Activated CD4-positive, CD25-positive, alpha-beta regulatory T cell (primary cell): Measurements from ENCODE around the gene AHI1.
"Not testable (repeated sequence)": the region's sequence is repeated elsewhere in the genome, so short reads cannot be mapped to it uniquely, and the experiment has no call there.

Experiments used
- DNase-seq, 4 experiments: peaks; one replicate each; lab custom pipeline; 2025; lab: John Stamatoyannopoulos, UW

The AHI1 gene

DNA sequence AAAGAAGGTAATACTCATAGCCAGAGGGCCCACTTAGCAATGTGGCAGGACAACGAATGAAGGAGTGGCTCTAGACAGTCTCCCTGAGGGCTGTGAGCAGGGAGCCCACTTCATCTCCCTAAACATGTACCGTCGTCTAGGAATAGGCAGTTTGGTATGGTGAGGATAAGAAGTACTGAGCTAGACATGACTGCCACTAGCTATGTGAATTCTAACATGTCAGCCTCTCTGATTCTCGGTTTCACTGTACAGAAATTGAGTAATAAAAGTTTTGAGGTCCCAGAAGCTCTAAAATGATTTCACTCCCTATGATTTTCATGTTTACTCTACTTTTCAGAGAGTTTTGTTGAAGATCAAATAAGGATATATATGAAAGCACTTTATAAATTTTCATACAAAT lies 107.1 kb downstream of the AHI1 start:
- DNase-seq: no peak

DNA sequence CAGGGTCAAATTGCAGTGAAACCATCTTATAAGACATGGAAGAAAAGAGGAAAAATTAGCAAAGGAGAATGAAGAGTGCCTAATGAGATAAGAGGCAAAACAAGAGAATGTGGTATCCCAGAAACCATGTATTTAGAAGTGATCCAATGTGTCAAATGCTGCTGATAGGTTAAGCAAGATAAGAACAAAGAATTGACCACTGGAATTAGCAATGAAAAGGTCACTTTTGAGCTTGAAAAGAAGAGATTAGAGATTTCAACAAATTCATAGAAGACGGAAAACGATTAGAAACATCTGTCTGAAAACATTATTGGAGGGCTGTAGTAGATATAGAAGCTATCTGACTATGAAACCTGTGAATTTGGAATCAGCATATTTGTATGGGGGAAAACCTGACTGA lies 112.2 kb downstream of the AHI1 start:
- no peak for DNase-seq

DNA sequence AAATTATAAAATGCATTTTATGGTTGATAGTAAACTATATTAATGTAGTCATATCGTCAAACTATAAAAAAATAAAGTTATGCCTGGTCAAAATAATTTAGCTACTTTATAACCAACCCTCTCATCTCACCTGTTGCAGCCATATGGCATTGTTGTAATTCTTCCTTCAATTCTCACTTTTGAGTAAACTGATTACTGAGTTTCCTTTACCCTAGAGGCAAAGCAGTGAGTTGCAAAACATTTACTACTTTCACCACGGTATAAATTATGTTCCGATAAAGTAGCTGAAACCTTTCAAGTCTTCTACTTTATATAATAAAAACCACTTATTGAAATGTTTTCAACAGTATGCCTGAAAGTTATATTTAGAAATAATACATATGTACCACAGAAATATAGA lies 113.8 kb downstream of the AHI1 start:
- DNase-seq: no peak

DNA sequence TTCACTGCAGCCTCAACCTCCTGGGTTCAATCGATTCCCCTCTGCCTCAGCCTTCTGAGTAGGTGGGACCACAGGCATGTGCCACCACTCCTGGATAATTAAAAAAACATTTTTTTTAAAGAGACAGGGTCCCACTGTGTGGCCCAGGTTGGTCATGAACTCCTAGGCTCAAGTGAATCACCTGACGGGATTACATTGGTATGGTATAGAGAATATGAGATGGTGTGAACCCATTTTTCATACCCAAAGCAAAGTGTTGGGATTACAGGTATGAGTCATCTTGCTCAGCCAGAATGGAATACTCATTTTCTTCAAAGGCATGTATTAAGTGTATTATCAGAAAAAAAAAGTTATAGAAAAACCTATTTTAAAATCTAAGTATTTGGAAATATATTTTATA lies 114.2 kb downstream of the AHI1 start:
- no peak for DNase-seq

DNA sequence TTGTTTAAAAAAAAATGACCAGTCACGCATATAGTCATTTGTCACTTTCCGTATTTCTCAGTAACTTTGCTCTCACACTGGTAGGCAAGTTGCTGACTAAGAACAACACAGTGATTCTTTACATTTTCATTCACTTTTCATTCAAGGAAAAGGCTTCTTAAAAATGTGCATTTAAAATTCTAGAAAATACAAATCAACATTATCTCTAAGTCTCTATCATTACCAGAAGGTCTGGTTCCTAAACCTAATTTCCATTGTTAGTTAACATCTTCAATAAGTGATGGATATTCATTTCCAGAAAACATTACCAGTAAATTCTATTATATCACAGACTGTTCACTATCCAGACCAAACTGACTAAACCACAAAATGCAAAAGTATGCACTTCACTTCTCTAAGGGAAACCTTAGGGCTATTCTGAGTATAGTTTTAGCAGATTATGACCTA lies 115.3 kb downstream of the AHI1 start:
- no peak for DNase-seq

- DNase-seq: no peak
Observed at GRCh38 chr6:135380793-135381192, 116.7 kb downstream of the AHI1 start.

- DNase-seq: no peak
Observed at GRCh38 chr6:135379647-135380046, 117.9 kb downstream of the AHI1 start.

- no peak for DNase-seq
Observed at GRCh38 chr6:135372758-135373157, 124.8 kb downstream of the AHI1 start.

GRCh38 chr6:135363622-135364021 lies 133.9 kb downstream of the AHI1 start:
- not testable (repeated sequence) for DNase-seq

GRCh38 chr6:135362124-135362523 lies 135.4 kb downstream of the AHI1 start:
- no peak for DNase-seq

GRCh38 chr6:135360222-135360621 lies 137.3 kb downstream of the AHI1 start:
- DNase-seq: no peak

- no peak for DNase-seq
Observed at GRCh38 chr6:135358985-135359384, 138.6 kb downstream of the AHI1 start.

DNA sequence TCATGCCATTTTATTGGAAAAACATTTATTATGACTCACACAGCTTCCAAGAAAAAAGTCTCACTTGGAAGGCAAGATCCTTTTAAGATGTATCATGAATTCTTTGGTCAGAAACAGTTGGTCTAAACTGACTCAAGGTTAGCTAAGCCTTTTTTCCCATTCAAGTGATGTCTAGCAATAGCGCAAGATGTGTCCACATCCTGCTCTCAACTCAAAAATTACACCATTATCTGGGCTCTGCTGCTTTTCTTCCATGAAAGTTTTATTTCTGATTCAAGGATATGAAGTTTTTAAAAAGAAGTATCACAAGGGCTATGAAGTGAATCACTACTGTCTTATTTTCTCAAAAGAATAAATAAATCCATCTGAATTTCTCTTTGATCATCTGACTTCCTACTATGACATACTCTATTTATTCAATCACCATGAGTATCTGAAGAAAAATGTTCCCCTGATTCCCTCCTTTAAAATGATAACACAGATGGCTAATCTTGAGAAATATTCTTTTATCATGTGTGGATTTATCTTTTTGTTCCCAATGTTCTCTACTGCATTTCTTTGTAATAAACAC lies 139.2 kb downstream of the AHI1 start:
- DNase-seq: no peak

DNA sequence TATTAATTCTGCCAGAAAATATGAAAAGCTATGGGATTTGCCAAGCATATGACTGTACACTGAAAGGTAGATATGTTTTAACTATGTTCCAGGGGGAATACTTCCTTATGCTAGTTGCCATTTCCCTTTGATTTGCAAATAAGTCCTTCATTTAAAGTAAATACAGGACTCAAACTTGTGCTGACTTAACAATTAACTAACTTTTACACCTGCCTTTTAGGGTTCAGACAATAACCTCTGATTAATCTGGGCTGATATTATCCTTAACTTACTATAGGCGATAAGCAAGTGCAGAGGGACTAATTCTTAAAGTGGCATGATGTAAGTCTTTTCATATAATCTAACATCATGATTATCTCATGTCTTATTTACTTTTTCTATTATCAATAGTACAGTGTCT lies 143.1 kb downstream of the AHI1 start:
- no peak for DNase-seq

GRCh38 chr6:135353113-135353512 lies 144.4 kb downstream of the AHI1 start:
- no peak for DNase-seq

GRCh38 chr6:135351635-135352034 lies 145.9 kb downstream of the AHI1 start:
- DNase-seq: no peak

GRCh38 chr6:135347887-135348286 lies 149.7 kb downstream of the AHI1 start:
- no peak for DNase-seq

GRCh38 chr6:135346747-135347146 lies 150.8 kb downstream of the AHI1 start:
- DNase-seq: no peak

GRCh38 chr6:135344526-135344925 lies 153.0 kb downstream of the AHI1 start:
- no peak for DNase-seq

- DNase-seq: not testable (repeated sequence)
Observed at GRCh38 chr6:135339920-135340319, 157.6 kb downstream of the AHI1 start.

DNA sequence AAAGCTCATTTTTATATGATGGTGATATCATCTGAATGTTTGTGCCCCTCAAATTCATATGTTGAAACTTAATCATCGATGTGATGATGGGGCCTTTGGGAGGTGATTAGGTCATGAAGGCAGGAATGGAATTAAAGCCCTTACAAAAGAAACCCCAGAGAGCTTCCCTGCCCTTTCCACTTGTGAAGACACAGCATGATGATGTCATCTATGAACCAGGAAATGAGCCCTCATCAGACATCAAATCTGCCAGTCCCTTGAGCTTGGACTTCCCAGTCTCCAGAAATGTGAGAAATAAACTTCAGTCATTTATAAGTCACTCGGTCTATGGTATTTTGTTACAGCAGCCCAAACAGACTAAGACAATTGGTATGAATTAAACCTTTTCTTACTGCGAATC lies 163.4 kb downstream of the AHI1 start:
- no peak for DNase-seq

GRCh38 chr6:135331002-135331401 lies 166.5 kb downstream of the AHI1 start:
- DNase-seq: no peak

GRCh38 chr6:135329851-135330803 lies 167.4 kb downstream of the AHI1 start:
- no peak for DNase-seq
